Prostate gland (tissue), 2 donors: ENCODE measurements around the gene TUBB4B. TPM values are rescaled to one million over a fixed set of nuclear protein-coding genes. Genes with fewer than 3 reads are reported as not detected.

Experiments used
- DNase-seq: peaks from one replicate; pipeline ENCODE4 v3.0.0-alpha.2; 2019; ENCODE audit warnings: low spot score
- H3K27ac ChIP-seq, 2 donors: fragments of 200-600 bp; sonication (generic); 2 replicates each; pipeline ENCODE4 v1.5.1; 2017 to 2019
- H3K27me3 ChIP-seq: fragments of 200-600 bp; sonication (generic); replicated peaks from 2 replicates; pipeline ENCODE4 v1.5.1; 2019; ENCODE audit not compliant: insufficient read depth
- H3K36me3 ChIP-seq, 2 donors: fragments of 200-600 bp; sonication (generic); 1 replicate in 1 of 2; 2 replicates in 1 of 2; pipeline versions ENCODE4 v1.5.1 to v1.8.1; 2017 to 2019
- H3K4me1 ChIP-seq: fragments of 200-600 bp; sonication (generic); replicated peaks from 2 replicates; pipeline ENCODE4 v1.5.1; 2019
- H3K4me3 ChIP-seq, 2 donors: fragments of 200-600 bp; sonication (generic); 2 replicates each; pipeline ENCODE4 v1.5.1; 2017 to 2019
- H3K9me3 ChIP-seq: fragments of 200-600 bp; sonication (generic); 2 replicates; pipeline ENCODE4 v1.5.1; 2017
- POLR2A ChIP-seq: fragments of 450-650 bp; IDR thresholded peaks from one replicate; pipeline ENCODE4 v1.6.1; 2016; ENCODE audit warnings: antibody characterized with exemption, mild to moderate bottlenecking
- POLR2AphosphoS5 ChIP-seq: sonication (generic); formaldehyde crosslinking; IDR thresholded peaks from one replicate; pipeline ENCODE4 v1.6.1; 2017; ENCODE audit warnings: antibody characterized with exemption
- whole genome bisulfite sequencing: methylation state at CpG from one replicate; pipeline ENCODE4 v1.1.5; 2018; 5-methylcytosine and 5-hydroxymethylcytosine counted together
- intact Hi-C: fragments of 100-400 bp; cut with DNase I; formaldehyde crosslinking; loops from one replicate; pipeline ENCODE4 v1.14.2; 2022
- total RNA-seq, 2 donors: library from RNA; depleted of rRNA; stranded (reverse); fragments of >200 nt; gene quantifications; one replicate each; pipeline ENCODE4 v1.1.0, GENCODE V29; 2016
- TF ChIP-seq, protein P1 (sequence below), 4 experiments: fragments of 200-600 bp in 2 of 4; fragments of 450-650 bp in 2 of 4; sonication (generic) in 2 of 4; IDR thresholded peaks; 1 replicate in 3 of 4; 2 replicates in 1 of 4; pipeline ENCODE4 v1.5.1; 2016 to 2019; ENCODE audit warnings: antibody characterized with exemption in 4 of 4, mild to moderate bottlenecking in 2 of 4, moderate library complexity in 2 of 4

The TUBB4B gene
- total RNA-seq, 2 donors from 2014 or later, result 279 to 484 TPM

DNA sequence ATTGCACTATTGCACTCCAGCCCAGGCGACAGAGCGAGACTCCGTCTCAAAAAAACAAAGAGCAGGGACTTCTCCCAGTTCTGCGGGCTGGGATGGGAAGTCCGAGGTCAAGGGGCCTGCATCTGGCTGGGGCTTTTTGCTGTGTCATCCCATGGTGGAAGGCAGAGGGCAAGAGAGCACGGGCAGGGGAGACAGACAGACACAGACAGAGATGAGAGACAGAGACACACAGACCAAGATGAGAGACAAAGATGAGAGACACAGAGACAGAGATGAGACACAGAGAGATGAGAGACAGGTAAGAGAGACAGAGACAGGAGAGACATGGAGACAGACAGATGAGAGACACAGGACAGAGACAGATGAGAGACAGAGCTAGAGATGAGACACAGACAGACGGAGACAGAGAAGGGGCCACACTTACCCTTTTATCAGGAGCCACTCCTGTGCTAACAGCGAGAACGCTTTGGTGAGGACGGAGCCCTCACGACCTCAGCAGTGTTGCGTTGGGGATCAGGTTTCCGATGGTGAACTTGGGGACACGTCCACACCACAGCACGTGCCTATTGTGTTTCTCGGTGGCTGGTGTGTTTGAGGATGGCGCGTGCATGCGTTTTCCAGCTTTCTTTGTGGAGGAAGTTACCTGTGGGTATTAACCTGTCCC is 27.6 kb downstream of the TUBB4B start:
- WGBS, result 65% methylated on average over 19 of the region's 19 CpGs

DNA sequence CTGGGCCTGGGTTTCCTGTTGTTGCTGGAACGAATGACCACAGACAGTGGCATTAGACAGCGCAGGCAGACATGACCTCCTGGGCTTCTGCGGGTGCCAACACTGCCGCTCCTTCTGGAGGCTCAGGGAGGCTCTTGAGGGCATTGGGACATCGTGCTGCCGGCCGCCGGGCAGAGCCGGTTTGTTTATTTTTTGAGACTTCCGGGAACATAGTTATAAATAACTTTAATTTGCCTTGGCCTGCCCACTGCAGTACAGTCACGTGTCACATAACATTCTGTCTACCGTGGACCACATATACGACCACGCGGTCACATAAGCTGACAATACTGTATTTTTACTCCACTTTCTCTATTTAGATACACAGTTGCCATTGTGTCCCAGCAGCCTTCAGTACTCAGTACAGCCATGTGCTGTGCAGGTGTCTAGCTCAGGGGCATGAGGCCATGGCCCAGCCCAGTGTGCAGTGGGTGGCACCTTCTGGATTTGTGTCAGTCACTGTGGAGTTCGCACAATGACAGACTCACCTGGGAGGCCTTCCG is 28.2 kb downstream of the TUBB4B start:
- intact Hi-C loops, result no loop called here
- TF ChIP-seq, protein P1, sequence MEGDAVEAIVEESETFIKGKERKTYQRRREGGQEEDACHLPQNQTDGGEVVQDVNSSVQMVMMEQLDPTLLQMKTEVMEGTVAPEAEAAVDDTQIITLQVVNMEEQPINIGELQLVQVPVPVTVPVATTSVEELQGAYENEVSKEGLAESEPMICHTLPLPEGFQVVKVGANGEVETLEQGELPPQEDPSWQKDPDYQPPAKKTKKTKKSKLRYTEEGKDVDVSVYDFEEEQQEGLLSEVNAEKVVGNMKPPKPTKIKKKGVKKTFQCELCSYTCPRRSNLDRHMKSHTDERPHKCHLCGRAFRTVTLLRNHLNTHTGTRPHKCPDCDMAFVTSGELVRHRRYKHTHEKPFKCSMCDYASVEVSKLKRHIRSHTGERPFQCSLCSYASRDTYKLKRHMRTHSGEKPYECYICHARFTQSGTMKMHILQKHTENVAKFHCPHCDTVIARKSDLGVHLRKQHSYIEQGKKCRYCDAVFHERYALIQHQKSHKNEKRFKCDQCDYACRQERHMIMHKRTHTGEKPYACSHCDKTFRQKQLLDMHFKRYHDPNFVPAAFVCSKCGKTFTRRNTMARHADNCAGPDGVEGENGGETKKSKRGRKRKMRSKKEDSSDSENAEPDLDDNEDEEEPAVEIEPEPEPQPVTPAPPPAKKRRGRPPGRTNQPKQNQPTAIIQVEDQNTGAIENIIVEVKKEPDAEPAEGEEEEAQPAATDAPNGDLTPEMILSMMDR (IDR thresholded peaks at IDR 0.05), result no peak
- TF ChIP-seq POLR2AphosphoS5, result peak; percentile 96
- peaks cover 5 to 12% of the 10 kb centered on the region in 2 donors for H3K36me3 ChIP-seq
- H3K4me3 ChIP-seq, result peak overlapping the region in 1 of 2 donors; percentile 20
- no peaks in the 10 kb centered on the region for H3K27me3 ChIP-seq
- no peaks in the 10 kb centered on the region for H3K9me3 ChIP-seq
- peak; percentile 86 for DNase-seq
- H3K27ac ChIP-seq, result peak overlapping the region; percentile 81 to 90
- H3K4me1 ChIP-seq, result peaks cover 27% of the 10 kb centered on the region
- WGBS, result 11% methylated on average over 17 of the region's 17 CpGs

More for the DNA sequence above, 27.6 kb downstream of the TUBB4B start:
- Histone ChIP-seq H3K27me3 (no peaks in the 10 kb centered on the region), H3K9me3 (no peaks in the 10 kb centered on the region), H3K4me3 (peak overlapping the region in 1 of 2 donors; percentile 20), H3K27ac (peak overlapping the region; percentile 81 to 90), H3K36me3 (peaks cover 7 to 12% of the 10 kb centered on the region in 2 donors), H3K4me1 (peaks cover 25% of the 10 kb centered on the region)
- intact Hi-C loops, result no loop called here
- TF ChIP-seq, protein P1 (IDR thresholded peaks at IDR 0.05), result no peak
- TF ChIP-seq POLR2A (no peak), POLR2AphosphoS5 (no peak)
- no peak for DNase-seq

DNA sequence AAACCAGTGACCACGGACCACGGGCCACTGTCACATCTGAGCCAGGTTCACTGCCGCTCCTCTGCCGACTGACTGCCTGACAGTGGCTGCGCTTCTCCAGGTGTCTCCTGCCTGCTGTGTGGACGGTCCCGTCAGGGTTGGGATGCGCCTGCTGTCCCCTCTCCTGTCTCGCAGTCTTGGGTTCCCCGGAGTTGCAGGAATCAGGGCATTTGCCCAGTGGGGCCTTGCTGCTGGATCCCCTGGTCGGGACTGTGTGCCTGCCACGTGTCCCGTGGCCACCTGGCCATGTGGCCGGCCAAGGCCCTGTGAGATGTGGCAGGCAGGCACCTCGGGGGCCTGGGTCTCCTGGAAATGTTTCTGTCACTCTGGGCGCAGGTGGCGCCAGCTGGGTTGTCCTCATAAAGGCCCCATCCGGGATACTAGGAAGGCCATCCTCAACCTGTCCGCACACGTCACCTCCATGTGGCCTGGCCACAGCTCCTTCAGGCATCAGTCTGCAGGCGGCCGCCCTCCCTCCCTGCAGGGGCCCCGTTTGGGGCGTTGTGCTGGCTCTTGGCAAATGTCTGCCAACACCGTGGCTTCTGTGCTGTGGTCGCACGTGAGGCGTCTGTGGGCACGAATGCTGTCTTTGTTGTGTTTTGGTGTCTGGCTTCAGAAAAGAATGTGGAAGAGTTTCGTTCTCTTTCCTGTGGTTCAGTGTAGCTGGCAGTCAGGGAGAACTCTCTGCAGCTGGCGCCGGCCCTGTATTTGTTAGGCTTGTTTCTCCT is 30.0 kb downstream of the TUBB4B start:
- H3K9me3 ChIP-seq, result no peaks in the 10 kb centered on the region
- 67% methylated on average over 25 of the region's 32 CpGs for WGBS
- no peaks in the 10 kb centered on the region for H3K27me3 ChIP-seq
- H3K36me3 ChIP-seq, result peaks cover under 1 to 12% of the 10 kb centered on the region in 2 donors
- H3K4me3 ChIP-seq, result no peak overlapping the region
- DNase-seq, result no peak
- H3K4me1 ChIP-seq, result peaks cover 31% of the 10 kb centered on the region
- intact Hi-C loops, result no loop called here
- H3K27ac ChIP-seq, result peak overlapping the region; percentile 48 to 90
- TF ChIP-seq, protein P1 (IDR thresholded peaks at IDR 0.05), result no peak
- TF ChIP-seq POLR2A (no peak), POLR2AphosphoS5 (peak; percentile 40)

DNA sequence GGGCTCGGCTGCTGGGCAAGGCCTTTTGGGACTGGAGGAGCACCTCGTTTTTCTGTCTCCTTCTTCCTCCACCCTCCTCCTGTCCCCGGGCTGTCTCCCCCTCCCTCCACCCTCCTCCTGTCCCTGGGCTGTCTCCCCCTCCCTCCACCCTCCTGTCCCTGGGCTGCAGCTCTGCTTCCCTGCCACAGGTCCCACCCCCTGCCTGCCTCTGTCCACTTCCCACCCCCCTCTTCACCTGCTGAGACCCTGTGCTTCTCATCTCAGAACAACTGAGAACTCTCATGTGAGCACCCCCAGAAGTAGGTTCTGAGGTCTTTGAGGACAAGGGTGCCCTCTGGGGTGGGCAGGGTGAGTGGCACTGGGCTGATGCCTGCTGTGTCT is 30.6 kb downstream of the TUBB4B start:
- peaks cover 0 to 12% of the 10 kb centered on the region in 2 donors for H3K36me3 ChIP-seq
- TF ChIP-seq POLR2A, result no peak
- TF ChIP-seq, protein P1 (IDR thresholded peaks at IDR 0.05), result no peak
- H3K4me3 ChIP-seq, result no peak overlapping the region
- H3K9me3 ChIP-seq, result no peaks in the 10 kb centered on the region
- DNase-seq, result no peak
- 22% methylated on average over 3 of the region's 3 CpGs for WGBS
- peaks cover 31% of the 10 kb centered on the region for H3K4me1 ChIP-seq
- intact Hi-C loops, result no loop called here
- no peaks in the 10 kb centered on the region for H3K27me3 ChIP-seq
- peak overlapping the region; percentile 48 to 90 for H3K27ac ChIP-seq
